SKM-1 (cell line): ENCODE measurements around the gene PLEKHA1.

Experiments
- DNase-seq: peaks from one replicate; lab custom pipeline; 2025; ENCODE audit not compliant: unreplicated experiment; lab: John Stamatoyannopoulos, UW

The PLEKHA1 gene

DNA sequence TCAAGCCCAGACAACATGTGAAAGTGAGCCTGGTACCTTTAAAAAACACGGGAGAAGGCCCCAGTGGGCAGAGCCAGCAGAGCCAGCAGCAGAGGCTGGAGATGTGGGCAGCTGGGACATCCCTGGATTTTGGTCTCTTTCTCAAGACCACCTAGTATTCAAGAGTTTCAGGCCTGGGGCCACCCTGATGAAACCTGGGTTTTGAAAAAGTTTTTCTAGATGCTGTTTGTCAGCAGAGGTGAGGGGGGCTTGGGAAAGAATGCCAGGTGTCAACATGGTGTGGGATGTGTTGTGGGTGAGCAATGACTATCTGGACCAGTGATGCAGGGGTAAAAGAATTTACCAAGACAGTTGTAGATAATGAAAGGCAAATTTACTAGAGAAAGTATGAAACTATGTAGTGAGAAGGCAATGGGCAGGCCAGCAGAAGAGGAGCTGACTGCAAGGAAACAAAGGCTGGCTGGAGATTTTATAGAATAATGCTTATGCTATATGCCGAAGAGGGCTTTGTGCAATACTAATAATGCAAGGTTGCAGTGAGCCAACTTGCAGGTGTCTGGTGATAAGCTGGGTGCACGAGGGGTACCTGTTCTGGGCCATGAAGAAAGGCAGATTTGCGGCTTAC, 28.1 kb upstream of the PLEKHA1 start:
- no peak for DNase-seq

DNA sequence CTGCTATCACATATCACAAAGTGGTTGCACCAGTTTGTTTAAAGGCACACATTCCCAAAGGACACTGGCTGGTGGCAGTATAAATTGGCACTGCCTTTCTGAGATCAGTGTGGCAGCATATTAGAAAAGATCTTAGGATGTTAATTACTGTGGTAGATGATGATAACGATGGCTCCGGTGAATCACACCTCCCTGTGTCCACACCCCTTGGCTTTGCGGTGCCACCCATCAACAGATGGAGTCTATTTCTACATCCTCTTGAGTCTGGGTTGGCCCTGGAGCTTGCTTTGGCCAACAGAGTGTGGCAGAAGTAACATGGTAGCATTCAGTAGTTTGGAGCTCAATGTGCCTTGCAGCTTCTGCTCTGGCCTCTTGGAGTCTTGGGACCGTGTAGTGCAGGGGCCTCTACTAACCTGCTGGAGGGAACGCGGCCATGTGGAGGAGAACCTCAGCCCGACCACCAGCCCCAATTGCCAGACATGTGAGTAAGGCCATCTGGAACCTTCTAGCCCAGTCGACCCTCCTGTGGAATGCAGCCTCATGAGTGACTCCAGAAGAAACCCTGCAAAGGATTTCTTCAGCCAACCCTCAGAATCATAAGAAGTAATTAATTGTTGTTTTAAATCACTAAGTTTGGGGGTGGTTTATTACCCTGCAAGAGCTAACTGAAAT, 27.2 kb upstream of the PLEKHA1 start:
- DNase-seq = no peak

DNA sequence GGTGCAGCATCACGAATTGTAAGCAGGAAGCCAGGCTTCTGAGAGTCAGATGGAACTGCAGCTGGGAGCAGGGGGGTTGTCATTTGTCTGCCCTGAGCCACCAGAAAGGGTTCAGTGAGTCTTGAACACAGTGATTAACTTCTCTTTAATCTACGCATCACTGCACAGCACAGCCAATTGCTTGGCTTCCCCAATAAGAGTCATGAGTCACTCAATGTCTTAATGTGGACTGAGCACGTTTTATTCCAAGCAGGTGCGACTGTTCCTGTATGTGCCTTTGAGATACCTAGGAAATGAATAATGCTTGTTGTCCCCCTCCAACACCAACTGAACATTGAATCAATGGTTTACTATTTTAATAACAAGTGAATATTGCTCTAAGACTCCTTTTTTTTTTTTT, 26.0 kb upstream of the PLEKHA1 start:
- DNase-seq = no peak

- DNase-seq = no peak
Measured at GRCh38 chr10:122348935-122349361, 25.6 kb upstream of the PLEKHA1 start.

DNA sequence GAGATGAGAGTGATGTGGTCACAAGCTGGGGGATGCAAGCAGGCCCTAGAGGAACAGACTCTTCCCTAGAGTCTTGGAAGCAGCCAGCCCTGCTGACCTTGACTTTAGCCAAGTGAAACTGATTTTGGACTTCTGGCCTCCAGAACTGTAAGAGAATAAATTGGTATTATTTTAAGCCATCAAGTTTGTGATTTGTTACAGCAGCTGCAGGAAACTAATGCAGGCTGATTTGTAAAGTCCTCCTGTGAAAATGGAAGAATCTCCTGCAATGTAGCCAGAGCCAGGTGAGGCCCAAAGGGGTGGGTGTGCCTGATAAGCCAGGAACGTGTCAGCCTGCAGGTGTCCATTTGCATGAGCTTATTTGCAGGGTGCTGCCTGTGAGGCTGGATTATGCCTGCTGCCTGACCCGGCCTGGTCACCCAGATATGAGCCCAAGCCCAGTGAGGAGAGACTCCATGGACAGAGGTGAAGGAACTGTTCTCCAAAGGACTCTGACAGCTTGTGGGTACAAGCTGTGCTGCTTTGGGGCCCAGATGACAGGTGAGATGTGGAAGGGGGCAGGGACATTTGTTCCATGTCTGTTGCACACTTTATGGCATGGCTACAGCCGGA, 24.6 kb upstream of the PLEKHA1 start:
- DNase-seq = no peak

DNA sequence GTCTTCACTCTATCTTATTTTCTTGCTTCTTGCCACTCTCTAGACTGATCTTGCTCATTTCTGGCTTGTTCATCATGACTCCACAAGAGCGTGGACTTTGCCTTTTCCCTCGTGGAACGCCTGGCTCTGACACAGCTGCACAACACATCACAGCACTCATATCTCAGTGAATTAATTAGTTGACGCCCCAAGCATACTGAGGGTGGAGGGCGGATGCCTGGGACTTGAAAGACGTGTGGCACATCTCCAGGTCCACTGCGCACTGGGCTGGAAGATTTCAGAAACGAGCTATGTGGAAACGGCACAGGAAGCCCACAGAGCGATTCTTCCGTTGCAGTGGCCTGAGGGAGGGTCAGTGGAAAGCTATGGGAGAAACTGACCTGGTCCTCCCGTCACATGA, 23.6 kb upstream of the PLEKHA1 start:
- no peak for DNase-seq

GRCh38 chr10:122352817-122353525, 21.5 kb upstream of the PLEKHA1 start:
- DNase-seq = no peak

- DNase-seq = no peak
Measured at GRCh38 chr10:122354383-122354782, 20.1 kb upstream of the PLEKHA1 start.

DNA sequence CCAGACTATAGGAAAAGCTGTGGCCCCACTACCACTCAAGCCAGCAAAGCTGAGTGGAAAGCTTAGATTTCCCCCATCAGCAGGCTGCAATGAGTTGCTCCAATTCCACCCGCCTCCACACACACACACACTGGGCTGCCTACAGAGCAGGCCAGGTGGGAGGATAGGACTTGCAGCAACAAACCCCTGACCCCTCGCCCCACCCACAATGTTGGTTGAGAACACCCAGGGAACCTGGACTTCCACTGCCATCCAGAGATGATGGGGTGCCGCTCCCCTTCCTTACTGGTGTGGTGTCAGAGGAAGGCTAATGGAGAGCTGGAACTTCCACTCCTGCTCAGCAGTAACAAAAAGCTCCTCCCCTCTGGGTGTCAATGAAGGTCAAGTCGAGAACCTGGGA, 16.8 kb upstream of the PLEKHA1 start:
- DNase-seq = no peak

DNA sequence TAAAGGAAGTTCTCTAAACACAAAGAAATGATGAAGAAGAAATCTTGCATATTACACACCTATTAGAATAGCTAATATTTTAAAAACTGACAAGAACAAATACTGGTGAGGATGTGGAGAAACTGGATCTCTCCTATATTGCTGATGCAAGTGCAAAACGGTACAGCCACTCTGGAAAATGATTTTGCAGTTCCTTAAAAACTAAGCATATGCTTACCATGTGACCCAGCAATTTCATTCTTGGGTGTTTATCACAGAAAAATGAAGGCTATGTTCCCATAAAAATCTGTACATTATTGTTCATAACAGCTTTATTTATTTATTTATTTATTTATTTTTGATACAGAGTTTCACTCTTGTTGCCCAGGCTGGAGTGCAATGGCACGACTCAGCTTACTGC, 14.9 kb upstream of the PLEKHA1 start:
- DNase-seq = no peak

DNA sequence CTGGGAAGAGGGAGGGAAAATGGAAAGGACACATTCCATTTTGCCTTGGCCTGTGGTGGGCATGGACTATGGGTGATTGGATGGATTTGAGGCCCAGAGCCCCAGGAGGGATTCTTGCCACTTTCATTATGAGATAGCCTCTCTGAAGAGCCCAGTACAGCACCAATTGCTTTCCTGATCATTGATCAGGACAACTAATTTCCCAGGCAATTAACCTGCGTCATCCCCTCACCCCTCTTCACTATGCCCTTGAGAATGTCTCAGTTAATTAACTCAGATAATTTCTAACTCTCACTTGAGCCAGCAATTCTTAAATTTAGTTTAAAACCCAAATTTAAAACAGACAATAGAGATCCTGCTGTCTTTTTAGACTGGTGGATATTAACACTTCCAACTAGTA, 13.5 kb upstream of the PLEKHA1 start:
- DNase-seq = no peak

- no peak for DNase-seq
Measured at GRCh38 chr10:122362031-122362592, 12.4 kb upstream of the PLEKHA1 start.

GRCh38 chr10:122362621-122363020, 11.9 kb upstream of the PLEKHA1 start:
- DNase-seq = no peak

DNA sequence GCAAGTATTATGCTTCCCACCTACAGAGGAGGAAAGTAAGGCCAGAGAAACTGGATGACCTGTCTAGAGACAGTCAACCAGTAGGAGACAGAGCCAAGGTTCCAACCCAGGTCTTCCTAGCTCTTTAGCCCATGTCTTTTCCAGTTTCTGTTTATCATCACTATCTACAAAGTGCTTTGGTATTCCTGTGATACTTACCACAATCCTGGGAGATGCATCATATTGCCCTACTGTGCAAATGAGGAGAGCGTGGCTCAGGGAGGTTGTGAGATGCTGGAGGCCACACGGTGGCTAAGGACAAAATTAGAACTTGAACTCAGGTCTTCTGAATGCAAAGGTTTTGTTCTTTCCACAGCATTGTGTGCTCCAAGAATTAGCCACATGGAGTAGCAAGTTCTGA, 11.2 kb upstream of the PLEKHA1 start:
- DNase-seq = no peak

DNA sequence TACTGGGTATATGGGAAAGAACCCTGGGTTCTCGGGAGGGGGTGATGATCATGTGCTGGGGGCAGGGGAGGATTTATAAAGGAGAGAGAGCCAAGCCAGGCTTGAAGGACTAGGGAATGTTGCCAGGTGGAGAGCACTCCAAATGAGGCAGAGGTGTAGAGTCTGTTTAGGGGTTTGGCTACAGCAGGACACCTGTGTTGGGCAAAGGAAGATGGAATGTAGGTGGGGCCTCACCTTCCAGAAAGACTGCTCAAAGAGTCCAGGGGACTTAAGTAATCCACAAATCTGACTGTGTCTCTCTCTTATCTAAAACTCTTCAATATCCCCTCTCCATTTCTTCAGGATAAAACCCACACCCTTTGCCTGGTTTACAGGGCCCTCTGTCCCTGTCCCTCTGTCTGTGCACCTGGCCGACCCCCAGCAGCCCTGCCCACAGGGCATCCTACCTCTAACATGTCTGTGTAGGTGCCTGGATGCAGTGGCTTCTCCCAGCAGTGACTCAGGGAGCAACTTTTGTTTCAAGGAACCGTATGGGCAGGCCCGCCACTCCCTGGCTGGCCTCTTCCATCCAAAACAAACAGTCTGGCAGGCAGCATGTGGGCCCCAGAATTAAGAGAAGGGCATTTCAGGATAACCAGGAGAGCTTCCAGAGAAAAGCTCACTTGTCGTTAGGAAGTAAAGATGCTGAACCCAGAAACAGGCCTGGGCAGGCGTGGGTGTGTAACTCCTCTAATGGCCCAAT, 10.6 kb upstream of the PLEKHA1 start:
- no peak for DNase-seq

GRCh38 chr10:122368502-122369254, 5.8 kb upstream of the PLEKHA1 start:
- no peak for DNase-seq

- DNase-seq = no peak
Measured at GRCh38 chr10:122373108-122373507, 1.4 kb upstream of the PLEKHA1 start.

DNA sequence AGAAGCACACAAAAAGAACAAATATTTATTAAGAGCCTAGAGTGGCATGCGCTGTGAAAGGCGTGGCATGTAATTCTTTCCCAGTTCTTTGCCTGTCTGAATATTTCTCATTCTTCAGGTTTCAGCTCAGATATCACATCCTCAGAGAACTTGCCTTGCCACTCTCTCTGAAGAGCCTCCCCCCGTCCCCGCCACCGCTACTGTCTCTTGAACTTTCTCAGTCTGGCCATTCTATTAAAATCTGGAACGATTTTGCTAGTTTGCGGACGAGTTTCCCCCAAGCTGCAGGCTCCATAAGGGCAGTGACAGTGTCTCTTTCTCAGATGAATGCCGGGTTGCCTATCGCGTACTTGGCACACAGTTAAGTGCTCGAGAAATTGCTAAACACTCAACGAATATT, 787 bp upstream of the PLEKHA1 start:
- no peak for DNase-seq

- DNase-seq = no peak
Measured at GRCh38 chr10:122374859-122375678, 561 bp downstream of the PLEKHA1 start.
